IPS DF 6.9 (cell line): ENCODE data around the gene TFAP2B.

Experiments used
- DNase-seq: peaks from one replicate; pipeline ENCODE4 v3.0.0-alpha.2; 2013; ENCODE audit warnings: low read depth, low spot score
- H3K27ac ChIP-seq: one replicate; pipeline ENCODE4 v1.5.1; 2013; ENCODE audit warnings: low read length, control low read depth
- H3K27me3 ChIP-seq: 2 replicates; pipeline ENCODE4 v1.6.1; 2013; ENCODE audit warnings: mild to moderate bottlenecking, low read length; ENCODE audit not compliant: control insufficient read depth, insufficient read depth
- H3K36me3 ChIP-seq: 2 replicates; pipeline ENCODE4 v1.6.1; 2013; ENCODE audit warnings: low read length; ENCODE audit not compliant: control insufficient read depth, insufficient read depth
- H3K4me1 ChIP-seq: 2 replicates; pipeline ENCODE4 v1.6.1; 2013; ENCODE audit warnings: low read length; ENCODE audit not compliant: control insufficient read depth, insufficient read depth
- H3K4me3 ChIP-seq: 2 replicates; pipeline ENCODE4 v1.5.1; 2013; ENCODE audit warnings: mild to moderate bottlenecking, low read length
- H3K9me3 ChIP-seq: 2 replicates; pipeline ENCODE4 v1.6.1; 2013; ENCODE audit warnings: low read length, inconsistent platforms; ENCODE audit not compliant: control insufficient read depth, insufficient read depth
- WGBS: extraction: QIAGEN DNeasy Blood & Tissue Kit; methylation state at CpG from one replicate; pipeline ENCODE4 v1.1.7; 2013; ENCODE audit warnings: mixed read lengths, missing lambda C conversion rate; ENCODE audit not compliant: insufficient read length, insufficient coverage; 5-methylcytosine and 5-hydroxymethylcytosine counted together

Gene TFAP2B

DNA sequence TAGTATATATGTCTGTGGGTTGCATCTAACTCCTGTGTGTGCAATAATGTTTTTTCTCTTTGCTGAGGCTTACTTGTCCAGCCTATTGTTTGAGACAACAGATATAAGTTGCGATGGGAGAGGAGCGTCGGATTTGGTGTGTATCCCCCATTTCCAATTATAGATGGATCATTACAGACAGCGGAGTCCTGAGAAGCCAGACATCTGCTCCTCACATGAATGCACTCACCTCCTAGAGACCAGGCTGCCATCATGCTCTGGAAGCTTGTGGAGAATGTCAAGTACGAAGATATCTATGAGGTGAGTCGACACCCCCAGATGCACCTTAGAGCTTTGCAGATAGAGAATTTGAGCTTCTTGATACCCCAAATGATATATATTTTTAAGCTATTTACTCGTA is at the start of gene TFAP2B:
TSS of gene TFAP2B (plus strand) at position 199 of the 400 bp plus-strand sequence. CDS start at position 220, 21 bp downstream.
- Histone ChIP-seq H3K4me1 (peaks cover 7% of the 10 kb centered on the region), H3K27ac (no peak within 1 kb of the TSS), H3K4me3 (peak within 1 kb of the TSS; percentile 2; the same call in 1 of the 2 replicates), H3K27me3 (peaks cover 62% of the 10 kb centered on the region), H3K9me3 (no peaks in the 10 kb centered on the region), H3K36me3 (no peaks in the 10 kb centered on the region)
- no peak for DNase-seq
- no CpG with 5 or more reads among the region's 7 CpGs for WGBS

DNA sequence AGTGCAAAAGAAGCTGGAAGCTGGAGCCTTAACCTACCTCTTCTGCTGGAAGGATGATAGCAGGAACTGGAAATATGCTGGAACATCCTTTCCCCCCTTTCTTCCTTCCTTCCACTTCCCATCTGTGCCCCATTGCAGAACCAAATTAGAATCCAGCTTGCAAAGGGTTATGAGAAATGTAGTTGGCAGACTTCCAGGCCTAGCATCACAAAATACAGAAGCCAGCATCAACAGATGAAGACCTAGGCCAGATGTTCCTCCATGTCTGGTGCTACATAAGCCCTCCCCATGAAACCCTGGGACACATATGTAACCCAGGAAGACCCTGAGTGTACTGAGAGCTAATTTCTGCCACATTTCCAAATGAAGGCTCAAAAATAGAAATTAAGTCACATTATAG is 40.0 kb upstream of the TFAP2B start:
- no peaks in the 10 kb centered on the region for H3K4me1 ChIP-seq
- DNase-seq, result no peak
- H3K27ac ChIP-seq, result no peak overlapping the region
- no peak overlapping the region for H3K4me3 ChIP-seq
- H3K27me3 ChIP-seq, result no peaks in the 10 kb centered on the region
- no peaks in the 10 kb centered on the region for H3K36me3 ChIP-seq
- H3K9me3 ChIP-seq, result no peaks in the 10 kb centered on the region

DNA sequence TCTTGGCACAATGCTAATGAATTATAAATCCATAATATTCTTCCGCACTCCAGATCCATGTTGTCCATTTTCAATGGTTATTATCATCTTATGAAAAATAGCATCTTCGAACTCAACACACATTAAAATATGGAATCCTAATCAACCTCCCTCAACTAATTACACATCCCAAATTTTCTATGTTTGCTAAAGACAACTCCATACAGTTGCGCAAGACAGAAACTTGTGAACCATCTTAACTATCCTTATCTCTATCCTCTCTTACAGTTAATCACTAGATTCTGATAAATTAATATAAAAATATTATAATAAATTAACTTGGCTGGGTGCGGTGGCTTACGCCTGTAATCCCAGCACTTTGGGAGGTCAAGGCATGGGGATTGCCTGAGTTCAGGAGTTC is 38.3 kb upstream of the TFAP2B start:
- H3K27me3 ChIP-seq, result no peaks in the 10 kb centered on the region
- H3K36me3 ChIP-seq, result no peaks in the 10 kb centered on the region
- H3K9me3 ChIP-seq, result no peaks in the 10 kb centered on the region
- WGBS, result 100% methylated on average over 2 of the region's 5 CpGs
- no peak overlapping the region for H3K27ac ChIP-seq
- H3K4me3 ChIP-seq, result no peak overlapping the region
- DNase-seq, result no peak
- H3K4me1 ChIP-seq, result no peaks in the 10 kb centered on the region

DNA sequence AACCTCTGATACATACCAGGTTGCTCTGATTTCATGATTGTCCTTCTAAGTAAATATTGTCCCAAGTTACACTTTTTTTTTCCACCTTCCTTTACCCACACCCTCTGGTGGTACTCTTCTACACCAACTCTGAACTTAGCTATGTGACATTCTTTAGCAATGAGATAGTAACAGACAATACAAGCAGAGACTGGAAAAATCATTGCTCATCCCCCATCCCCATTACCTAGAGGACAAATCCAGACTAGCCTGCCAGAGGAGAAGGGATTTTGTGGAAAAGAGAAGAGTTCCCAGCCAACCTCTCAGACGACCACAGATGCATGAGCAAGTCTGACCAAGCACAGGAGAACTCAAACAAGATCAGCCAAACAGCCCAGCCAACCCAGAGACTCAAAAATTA is 32.8 kb upstream of the TFAP2B start:
- DNase-seq, result no peak
- no CpG with 5 or more reads among the region's 1 CpG for WGBS
- Histone ChIP-seq H3K4me1 (no peaks in the 10 kb centered on the region), H3K9me3 (no peaks in the 10 kb centered on the region), H3K27me3 (no peaks in the 10 kb centered on the region), H3K36me3 (no peaks in the 10 kb centered on the region), H3K27ac (no peak overlapping the region), H3K4me3 (no peak overlapping the region)

DNA sequence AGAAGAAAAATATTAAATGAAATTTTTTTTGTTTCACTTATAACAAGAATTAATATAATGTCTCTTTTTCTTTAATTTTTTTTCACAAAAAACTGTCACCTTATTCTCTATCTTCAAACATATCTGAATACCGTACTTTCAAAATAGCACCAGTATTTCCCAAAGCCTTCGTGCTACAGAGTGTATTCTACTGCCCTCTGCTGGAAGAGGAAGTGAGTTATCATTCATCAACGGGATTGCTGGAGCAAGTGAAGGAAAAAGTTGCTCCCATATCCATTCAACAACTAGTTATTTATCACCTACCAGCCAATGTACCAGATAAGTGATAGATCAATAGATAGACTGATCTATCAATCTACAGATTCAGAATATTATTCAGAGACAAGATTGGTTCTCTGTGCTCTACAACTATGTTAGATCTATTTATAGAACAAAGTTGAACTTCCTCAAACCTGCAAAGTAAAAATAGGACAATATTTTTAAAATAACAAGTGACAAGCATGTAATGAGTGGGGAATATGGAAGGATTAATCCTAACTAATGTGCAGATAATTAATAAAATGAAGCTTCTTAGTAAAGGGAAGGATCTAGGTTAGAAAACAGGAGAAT is 26.7 kb upstream of the TFAP2B start:
- Histone ChIP-seq H3K9me3 (no peaks in the 10 kb centered on the region), H3K4me1 (no peaks in the 10 kb centered on the region), H3K27me3 (no peaks in the 10 kb centered on the region), H3K27ac (no peak overlapping the region), H3K36me3 (no peaks in the 10 kb centered on the region), H3K4me3 (no peak overlapping the region)
- no CpG with 5 or more reads among the region's 3 CpGs for WGBS
- DNase-seq, result peak; percentile 20

DNA sequence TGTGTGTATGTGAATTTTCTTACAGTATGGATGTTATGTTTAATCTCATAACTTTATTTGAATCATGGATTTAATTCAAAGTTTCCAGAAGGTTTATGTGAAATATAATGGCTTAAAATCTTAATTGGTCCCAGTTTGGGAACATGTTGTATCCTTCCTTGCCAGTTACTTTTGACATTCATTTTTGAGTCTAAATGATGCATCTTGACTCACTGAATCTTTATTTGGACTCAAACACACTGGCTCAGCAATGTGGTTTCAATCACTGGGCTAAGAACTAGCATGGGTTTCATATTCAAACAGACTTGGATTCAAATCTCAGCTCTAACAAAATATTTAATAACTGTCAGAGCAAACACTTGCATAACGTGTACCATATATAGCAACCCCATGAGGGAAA is 25.9 kb upstream of the TFAP2B start:
- Histone ChIP-seq H3K27me3 (no peaks in the 10 kb centered on the region), H3K36me3 (no peaks in the 10 kb centered on the region), H3K27ac (no peak overlapping the region), H3K4me1 (no peaks in the 10 kb centered on the region), H3K4me3 (no peak overlapping the region), H3K9me3 (no peaks in the 10 kb centered on the region)
- DNase-seq, result no peak
- no CpG with 5 or more reads among the region's 1 CpG for WGBS

DNA sequence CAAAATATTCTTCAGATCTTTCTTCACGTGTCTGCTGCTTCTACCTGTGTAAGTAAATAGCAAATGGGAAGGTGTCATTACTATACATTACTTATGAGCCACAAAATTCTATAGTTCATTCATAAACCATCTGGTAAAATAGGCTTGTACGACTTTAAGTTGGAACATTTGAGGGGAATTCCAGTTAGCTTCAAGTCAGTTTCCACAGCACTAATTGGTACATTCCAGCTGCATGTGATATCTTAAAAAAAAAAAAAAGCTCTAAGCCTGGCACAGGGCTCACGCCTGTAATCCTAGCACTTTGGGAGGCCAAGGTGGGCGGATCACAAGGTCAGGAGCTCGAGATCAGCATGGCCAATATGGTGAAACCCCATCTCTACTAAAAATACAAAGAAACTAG is 23.1 kb upstream of the TFAP2B start:
- no peak overlapping the region for H3K4me3 ChIP-seq
- H3K36me3 ChIP-seq, result no peaks in the 10 kb centered on the region
- H3K27ac ChIP-seq, result no peak overlapping the region
- no peaks in the 10 kb centered on the region for H3K27me3 ChIP-seq
- H3K4me1 ChIP-seq, result no peaks in the 10 kb centered on the region
- WGBS, result no CpG with 5 or more reads among the region's 5 CpGs
- H3K9me3 ChIP-seq, result no peaks in the 10 kb centered on the region
- no peak for DNase-seq

DNA sequence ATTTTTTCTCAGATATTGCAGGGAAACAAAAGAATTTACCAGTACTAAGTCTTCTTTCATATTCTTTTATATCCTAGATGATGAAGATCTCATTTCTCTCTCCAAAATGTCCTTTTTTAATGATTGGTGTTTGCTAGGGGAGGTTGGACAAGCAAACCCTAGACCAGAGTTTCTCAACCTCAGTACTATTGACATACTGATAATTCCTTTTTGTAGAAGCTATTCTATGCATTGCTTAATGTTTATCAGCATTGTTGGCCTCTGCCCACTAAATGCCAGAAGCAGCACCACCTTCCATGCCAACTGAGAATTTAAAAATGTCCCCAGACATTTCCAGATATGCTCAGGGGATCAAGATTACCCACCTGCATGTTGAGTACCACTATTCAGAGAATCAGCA is 14.4 kb upstream of the TFAP2B start:
- Histone ChIP-seq H3K9me3 (no peaks in the 10 kb centered on the region), H3K4me3 (no peak overlapping the region), H3K27ac (no peak overlapping the region), H3K36me3 (no peaks in the 10 kb centered on the region), H3K4me1 (no peaks in the 10 kb centered on the region), H3K27me3 (no peaks in the 10 kb centered on the region)
- no peak for DNase-seq

DNA sequence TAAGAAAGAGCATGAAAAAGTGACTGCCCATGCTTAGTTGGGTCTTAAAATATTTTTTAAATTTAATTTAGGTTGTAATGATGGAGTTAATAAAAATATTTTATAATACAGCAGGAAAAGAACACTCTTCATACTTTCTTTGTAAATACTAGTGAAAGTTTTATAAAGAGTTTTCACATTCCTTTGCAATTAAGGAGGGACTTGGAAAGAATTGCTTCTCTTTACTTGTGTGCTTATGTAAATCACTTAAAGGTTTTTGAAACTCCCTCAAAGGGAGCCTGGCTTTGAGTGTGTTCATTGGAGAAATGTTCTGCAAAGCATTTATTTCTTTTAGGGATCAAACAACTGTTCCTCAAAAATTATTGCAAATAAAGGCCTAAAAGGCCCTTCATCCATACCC is 11.6 kb upstream of the TFAP2B start:
- Histone ChIP-seq H3K36me3 (no peaks in the 10 kb centered on the region), H3K27ac (no peak overlapping the region), H3K4me3 (no peak overlapping the region), H3K9me3 (no peaks in the 10 kb centered on the region), H3K4me1 (no peaks in the 10 kb centered on the region), H3K27me3 (no peaks in the 10 kb centered on the region)
- no peak for DNase-seq

DNA sequence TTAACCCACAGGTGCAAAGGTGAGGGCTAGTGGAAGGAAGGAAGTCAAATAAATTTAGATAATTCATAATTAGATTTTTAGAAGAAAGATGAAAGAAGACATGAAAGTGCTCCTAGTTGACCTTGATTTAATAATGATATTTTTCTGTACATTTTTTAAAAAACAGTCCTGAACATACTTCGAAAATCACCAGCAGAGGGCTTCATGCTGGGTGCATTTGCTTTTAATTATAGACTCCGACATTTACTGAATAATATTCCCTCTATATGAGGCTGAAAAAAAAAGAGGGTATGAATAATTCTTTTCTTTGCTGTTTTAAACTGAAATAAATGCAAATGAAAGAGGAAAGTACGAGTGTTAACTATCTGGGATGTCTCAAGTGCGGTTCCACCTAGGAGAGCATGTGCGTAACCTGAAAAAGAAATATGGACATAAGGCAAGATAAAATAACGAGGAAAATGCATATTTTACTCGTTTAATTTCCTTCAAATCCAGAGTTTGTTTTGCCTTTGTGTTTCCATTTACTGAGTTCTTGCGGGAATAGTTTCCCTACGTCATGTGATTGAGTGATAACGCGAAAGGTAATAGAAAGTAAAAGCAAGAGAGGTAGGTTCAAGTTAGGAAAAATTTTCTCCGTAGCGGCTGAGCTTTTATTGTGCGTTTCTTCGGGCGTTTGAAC is 3.1 kb upstream of the TFAP2B start:
- Histone ChIP-seq H3K4me1 (no peaks in the 10 kb centered on the region), H3K36me3 (no peaks in the 10 kb centered on the region), H3K27ac (no peak overlapping the region), H3K4me3 (no peak overlapping the region; the same call in 1 of the 2 replicates), H3K9me3 (no peaks in the 10 kb centered on the region), H3K27me3 (peaks cover 32% of the 10 kb centered on the region)
- no CpG with 5 or more reads among the region's 16 CpGs for WGBS
- no peak for DNase-seq

DNA sequence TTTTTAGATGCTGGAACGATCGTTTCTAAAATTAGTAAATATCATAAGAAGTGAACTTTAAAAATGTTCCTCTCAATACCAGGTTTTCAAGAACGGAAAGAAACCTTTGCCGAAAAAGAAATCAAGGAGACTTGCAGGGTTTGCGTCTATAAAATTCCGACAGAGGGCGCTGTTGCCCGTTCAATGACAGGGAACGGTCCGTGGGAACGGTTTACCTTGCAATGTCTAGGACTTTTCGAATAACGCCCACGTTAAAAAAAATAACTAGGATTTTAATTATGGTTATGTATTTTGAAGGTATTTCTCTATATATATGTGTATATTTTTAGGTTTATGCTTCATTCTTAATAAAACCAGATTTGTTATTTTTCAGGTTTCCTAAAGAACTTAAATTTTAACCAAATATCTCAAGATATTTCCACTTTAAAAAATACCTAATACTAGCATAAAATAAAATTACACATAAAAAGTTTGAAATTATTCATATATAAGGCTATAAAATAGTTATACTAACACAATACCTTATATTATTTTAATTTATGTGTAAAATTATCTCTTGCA is 2.5 kb upstream of the TFAP2B start:
- Histone ChIP-seq H3K4me3 (no peak overlapping the region; the same call in 1 of the 2 replicates), H3K27ac (no peak overlapping the region), H3K27me3 (peaks cover 38% of the 10 kb centered on the region), H3K4me1 (no peaks in the 10 kb centered on the region; the same call in 1 of the 2 replicates), H3K36me3 (no peaks in the 10 kb centered on the region), H3K9me3 (no peaks in the 10 kb centered on the region)
- no peak for DNase-seq
- no CpG with 5 or more reads among the region's 14 CpGs for WGBS
